ENCODE measurements around the gene ZCCHC14. TPM values are rescaled to one million over a fixed set of nuclear protein-coding genes. Genes with fewer than 3 reads are reported as not detected.
A peak's percentile ranks its signal among the peaks of the same experiment; 100 is the strongest.

Gene ZCCHC14
- total and polyA plus RNA-seq, 10 of the 15 experiments (the other 5 are each of a cell fraction or from before 2014, with no cell fraction given) = 0.02 to 0.26 (median 0.05) TPM; not detected in 3

DNA sequence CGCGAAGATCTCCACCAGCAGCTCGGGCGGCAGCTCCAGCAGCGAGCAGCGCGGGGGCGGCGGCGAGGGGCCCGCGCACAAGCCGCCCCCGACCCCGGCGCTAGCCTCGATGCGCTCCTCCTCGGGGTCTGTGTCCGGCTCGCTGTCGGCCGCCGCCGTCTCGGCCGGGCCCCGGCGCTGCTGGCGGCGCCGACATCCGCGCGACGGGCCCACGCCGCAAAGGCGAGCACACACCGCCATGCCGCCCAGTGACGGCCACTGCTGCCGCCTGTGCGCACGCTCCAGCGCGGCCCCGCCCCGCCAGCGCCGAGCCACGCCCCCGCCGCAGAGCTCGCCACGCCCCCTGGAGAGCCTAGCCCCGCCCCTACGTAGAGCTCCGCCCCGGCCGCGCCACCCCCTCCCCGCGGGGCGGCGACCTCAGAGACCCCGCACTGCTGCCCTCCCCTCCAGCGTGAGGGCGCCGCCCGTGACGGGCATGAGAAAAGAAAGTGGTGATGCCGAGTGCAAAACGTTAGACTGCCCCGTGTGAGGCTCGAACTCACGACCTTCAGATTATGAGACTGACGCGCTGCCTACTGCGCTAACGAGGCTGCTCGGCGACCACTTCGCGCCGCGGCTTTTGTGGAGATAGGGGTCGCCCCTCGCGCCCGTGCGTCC lies 109.2 kb downstream of the ZCCHC14 start, which contains the start of gene FBXO31 (continued):
- TF ChIP-seq, protein P1, sequence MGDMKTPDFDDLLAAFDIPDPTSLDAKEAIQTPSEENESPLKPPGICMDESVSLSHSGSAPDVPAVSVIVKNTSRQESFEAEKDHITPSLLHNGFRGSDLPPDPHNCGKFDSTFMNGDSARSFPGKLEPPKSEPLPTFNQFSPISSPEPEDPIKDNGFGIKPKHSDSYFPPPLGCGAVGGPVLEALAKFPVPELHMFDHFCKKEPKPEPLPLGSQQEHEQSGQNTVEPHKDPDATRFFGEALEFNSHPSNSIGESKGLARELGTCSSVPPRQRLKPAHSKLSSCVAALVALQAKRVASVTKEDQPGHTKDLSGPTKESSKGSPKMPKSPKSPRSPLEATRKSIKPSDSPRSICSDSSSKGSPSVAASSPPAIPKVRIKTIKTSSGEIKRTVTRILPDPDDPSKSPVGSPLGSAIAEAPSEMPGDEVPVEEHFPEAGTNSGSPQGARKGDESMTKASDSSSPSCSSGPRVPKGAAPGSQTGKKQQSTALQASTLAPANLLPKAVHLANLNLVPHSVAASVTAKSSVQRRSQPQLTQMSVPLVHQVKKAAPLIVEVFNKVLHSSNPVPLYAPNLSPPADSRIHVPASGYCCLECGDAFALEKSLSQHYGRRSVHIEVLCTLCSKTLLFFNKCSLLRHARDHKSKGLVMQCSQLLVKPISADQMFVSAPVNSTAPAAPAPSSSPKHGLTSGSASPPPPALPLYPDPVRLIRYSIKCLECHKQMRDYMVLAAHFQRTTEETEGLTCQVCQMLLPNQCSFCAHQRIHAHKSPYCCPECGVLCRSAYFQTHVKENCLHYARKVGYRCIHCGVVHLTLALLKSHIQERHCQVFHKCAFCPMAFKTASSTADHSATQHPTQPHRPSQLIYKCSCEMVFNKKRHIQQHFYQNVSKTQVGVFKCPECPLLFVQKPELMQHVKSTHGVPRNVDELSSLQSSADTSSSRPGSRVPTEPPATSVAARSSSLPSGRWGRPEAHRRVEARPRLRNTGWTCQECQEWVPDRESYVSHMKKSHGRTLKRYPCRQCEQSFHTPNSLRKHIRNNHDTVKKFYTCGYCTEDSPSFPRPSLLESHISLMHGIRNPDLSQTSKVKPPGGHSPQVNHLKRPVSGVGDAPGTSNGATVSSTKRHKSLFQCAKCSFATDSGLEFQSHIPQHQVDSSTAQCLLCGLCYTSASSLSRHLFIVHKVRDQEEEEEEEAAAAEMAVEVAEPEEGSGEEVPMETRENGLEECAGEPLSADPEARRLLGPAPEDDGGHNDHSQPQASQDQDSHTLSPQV (IDR thresholded peaks at IDR 0.05) = 0 out of 2 replicates have a peak, but pooled peaks have one; percentile 15
- TF ChIP-seq IKZF2 (IDR thresholded peaks at IDR 0.05) (peak in 1 of 2 experiments; percentile 66; a peak in 2 of 4 replicates), ZZZ3 (IDR thresholded peaks at IDR 0.05; ENCODE audit: control insufficient read depth, insufficient read length, low read depth) (no peak), ZNF217 (IDR thresholded peaks at IDR 0.05) (peak; percentile 58; the same call in 1 of the 2 replicates), SP1 (IDR thresholded peaks at IDR 0.05; ENCODE audit: low read depth, low read length) (no peak), MXI1 (IDR thresholded peaks at IDR 0.05; ENCODE audit: low read depth, low read length) (peak; percentile 91), ZNF207 (IDR thresholded peaks at IDR 0.05; ENCODE audit: borderline replicate concordance) (peak; percentile 92), BRCA1 (IDR thresholded peaks at IDR 0.05; ENCODE audit: low read depth, low read length) (no peak), TAF1 (IDR thresholded peaks at IDR 0.05; ENCODE audit: borderline replicate concordance, low read depth, low read length) (peak; percentile 43; the same call in 1 of the 2 replicates), CBFB (IDR thresholded peaks at IDR 0.05; ENCODE audit: low read depth) (peak; percentile 81), BACH1 (IDR thresholded peaks at IDR 0.05; ENCODE audit: borderline replicate concordance) (peak; percentile 94), GABPA (IDR thresholded peaks at IDR 0.05; ENCODE audit: low read depth) (peak; percentile 57; the same call in 1 of the 2 replicates), CBX5 (IDR thresholded peaks at IDR 0.05; ENCODE audit: low read depth) (0 out of 2 replicates have a peak, but pooled peaks have one; percentile 68), CEBPB (IDR thresholded peaks at IDR 0.05; ENCODE audit: borderline replicate concordance in 1 of 2, low read depth in 2 of 2, low read length in 2 of 2) (no peak), DPF2 (IDR thresholded peaks at IDR 0.05) (peak; percentile 79; the same call in 1 of the 2 replicates), TARDBP (IDR thresholded peaks at IDR 0.05; ENCODE audit: borderline replicate concordance) (peak; percentile 99), ZNF24 (IDR thresholded peaks at IDR 0.05) (peak; percentile 100), SIN3A (IDR thresholded peaks at IDR 0.05; ENCODE audit: low read depth, low read length) (peak; percentile 33; the same call in 1 of the 2 replicates), RUNX3 (IDR thresholded peaks at IDR 0.05; ENCODE audit: low read length) (peak; percentile 64)
- TF ChIP-seq, protein P2, sequence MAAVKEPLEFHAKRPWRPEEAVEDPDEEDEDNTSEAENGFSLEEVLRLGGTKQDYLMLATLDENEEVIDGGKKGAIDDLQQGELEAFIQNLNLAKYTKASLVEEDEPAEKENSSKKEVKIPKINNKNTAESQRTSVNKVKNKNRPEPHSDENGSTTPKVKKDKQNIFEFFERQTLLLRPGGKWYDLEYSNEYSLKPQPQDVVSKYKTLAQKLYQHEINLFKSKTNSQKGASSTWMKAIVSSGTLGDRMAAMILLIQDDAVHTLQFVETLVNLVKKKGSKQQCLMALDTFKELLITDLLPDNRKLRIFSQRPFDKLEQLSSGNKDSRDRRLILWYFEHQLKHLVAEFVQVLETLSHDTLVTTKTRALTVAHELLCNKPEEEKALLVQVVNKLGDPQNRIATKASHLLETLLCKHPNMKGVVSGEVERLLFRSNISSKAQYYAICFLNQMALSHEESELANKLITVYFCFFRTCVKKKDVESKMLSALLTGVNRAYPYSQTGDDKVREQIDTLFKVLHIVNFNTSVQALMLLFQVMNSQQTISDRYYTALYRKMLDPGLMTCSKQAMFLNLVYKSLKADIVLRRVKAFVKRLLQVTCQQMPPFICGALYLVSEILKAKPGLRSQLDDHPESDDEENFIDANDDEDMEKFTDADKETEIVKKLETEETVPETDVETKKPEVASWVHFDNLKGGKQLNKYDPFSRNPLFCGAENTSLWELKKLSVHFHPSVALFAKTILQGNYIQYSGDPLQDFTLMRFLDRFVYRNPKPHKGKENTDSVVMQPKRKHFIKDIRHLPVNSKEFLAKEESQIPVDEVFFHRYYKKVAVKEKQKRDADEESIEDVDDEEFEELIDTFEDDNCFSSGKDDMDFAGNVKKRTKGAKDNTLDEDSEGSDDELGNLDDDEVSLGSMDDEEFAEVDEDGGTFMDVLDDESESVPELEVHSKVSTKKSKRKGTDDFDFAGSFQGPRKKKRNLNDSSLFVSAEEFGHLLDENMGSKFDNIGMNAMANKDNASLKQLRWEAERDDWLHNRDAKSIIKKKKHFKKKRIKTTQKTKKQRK (IDR thresholded peaks at IDR 0.05; ENCODE audit: low read depth, low read length) = no peak
- TF ChIP-seq, protein P3, sequence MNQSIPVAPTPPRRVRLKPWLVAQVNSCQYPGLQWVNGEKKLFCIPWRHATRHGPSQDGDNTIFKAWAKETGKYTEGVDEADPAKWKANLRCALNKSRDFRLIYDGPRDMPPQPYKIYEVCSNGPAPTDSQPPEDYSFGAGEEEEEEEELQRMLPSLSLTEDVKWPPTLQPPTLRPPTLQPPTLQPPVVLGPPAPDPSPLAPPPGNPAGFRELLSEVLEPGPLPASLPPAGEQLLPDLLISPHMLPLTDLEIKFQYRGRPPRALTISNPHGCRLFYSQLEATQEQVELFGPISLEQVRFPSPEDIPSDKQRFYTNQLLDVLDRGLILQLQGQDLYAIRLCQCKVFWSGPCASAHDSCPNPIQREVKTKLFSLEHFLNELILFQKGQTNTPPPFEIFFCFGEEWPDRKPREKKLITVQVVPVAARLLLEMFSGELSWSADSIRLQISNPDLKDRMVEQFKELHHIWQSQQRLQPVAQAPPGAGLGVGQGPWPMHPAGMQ (IDR thresholded peaks at IDR 0.05; ENCODE audit: borderline replicate concordance) = no peak
- TF ChIP-seq, protein P4, sequence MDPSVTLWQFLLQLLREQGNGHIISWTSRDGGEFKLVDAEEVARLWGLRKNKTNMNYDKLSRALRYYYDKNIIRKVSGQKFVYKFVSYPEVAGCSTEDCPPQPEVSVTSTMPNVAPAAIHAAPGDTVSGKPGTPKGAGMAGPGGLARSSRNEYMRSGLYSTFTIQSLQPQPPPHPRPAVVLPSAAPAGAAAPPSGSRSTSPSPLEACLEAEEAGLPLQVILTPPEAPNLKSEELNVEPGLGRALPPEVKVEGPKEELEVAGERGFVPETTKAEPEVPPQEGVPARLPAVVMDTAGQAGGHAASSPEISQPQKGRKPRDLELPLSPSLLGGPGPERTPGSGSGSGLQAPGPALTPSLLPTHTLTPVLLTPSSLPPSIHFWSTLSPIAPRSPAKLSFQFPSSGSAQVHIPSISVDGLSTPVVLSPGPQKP (IDR thresholded peaks at IDR 0.05; ENCODE audit: low read depth, low read length) = peak; percentile 84
